Karpas-422 (cell line): Measurements from ENCODE around the gene FRMD6. TPM values are rescaled to one million over a fixed set of nuclear protein-coding genes. Genes with fewer than 3 reads are reported as not detected.

Experiments used
- DNase-seq: peaks from one replicate; pipeline ENCODE4 v3.0.0-alpha.2; 2015
- H2AFZ ChIP-seq: fragments of 200-600 bp; sonication (generic); 2 replicates; pipeline ENCODE4 v1.6.1; 2014; ENCODE audit warnings: antibody characterized with exemption, low read length, mixed read lengths
- H3K27ac ChIP-seq: fragments of 200-600 bp; sonication (generic); 2 replicates; pipeline ENCODE4 v1.5.1; 2014; ENCODE audit warnings: mild to moderate bottlenecking, low read length, moderate library complexity
- H3K27me3 ChIP-seq: fragments of 200-600 bp; sonication (generic); 2 replicates; pipeline ENCODE4 v1.6.1; 2014; ENCODE audit warnings: low read length, mixed read lengths
- H3K36me3 ChIP-seq: fragments of 200-600 bp; sonication (generic); 2 replicates; pipeline ENCODE4 v1.6.1; 2014; ENCODE audit warnings: low read length, mixed read lengths; ENCODE audit not compliant: insufficient read depth
- H3K4me1 ChIP-seq: fragments of 200-600 bp; sonication (generic); 2 replicates; pipeline ENCODE4 v1.6.1; 2014; ENCODE audit warnings: mild to moderate bottlenecking, low read length, mixed read lengths
- H3K4me2 ChIP-seq: fragments of 200-600 bp; sonication (generic); 2 replicates; pipeline ENCODE4 v1.6.1; 2014; ENCODE audit warnings: low read length, low read depth, mild to moderate bottlenecking; ENCODE audit not compliant: poor library complexity, severe bottlenecking
- H3K4me3 ChIP-seq: fragments of 200-600 bp; sonication (generic); 2 replicates; pipeline ENCODE4 v1.5.1; 2014; ENCODE audit warnings: mild to moderate bottlenecking, antibody characterized with exemption, low read length, mixed read lengths
- H3K79me2 ChIP-seq: fragments of 200-600 bp; sonication (generic); 2 replicates; pipeline ENCODE4 v1.6.1; 2014; ENCODE audit warnings: mild to moderate bottlenecking, low read length, mixed read lengths
- H3K9ac ChIP-seq: fragments of 200-600 bp; sonication (generic); 2 replicates; pipeline ENCODE4 v1.6.0; 2014; ENCODE audit warnings: low read length
- H3K9me2 ChIP-seq: fragments of 200-600 bp; sonication (generic), shearing (Covaris generic); replicated peaks from 2 replicates; pipeline ENCODE4 v1.6.0; 2014; ENCODE audit warnings: mild to moderate bottlenecking, low read length, moderate library complexity; ENCODE audit not compliant: insufficient read depth
- H3K9me3 ChIP-seq: fragments of 300-700, 200-600 bp; sonication (generic); 2 replicates; pipeline ENCODE4 v1.6.1; 2014; ENCODE audit warnings: low read length, mixed read lengths
- H4K20me1 ChIP-seq: fragments of 200-600 bp; sonication (generic); 2 replicates; pipeline ENCODE4 v1.6.1; 2014; ENCODE audit warnings: mild to moderate bottlenecking, antibody characterized with exemption, low read length, low read depth; ENCODE audit not compliant: insufficient read depth
- total RNA-seq: library from RNA; depleted of rRNA; stranded (reverse); fragments of >200 nt; shearing (Covaris generic); gene quantifications from 2 replicates; pipeline ENCODE4 v1.2.3, GENCODE V29; 2014; ENCODE audit warnings: low replicate concordance

Gene FRMD6
- total RNA-seq, 1 experiment from 2014 or later, result 0.37 TPM

DNA sequence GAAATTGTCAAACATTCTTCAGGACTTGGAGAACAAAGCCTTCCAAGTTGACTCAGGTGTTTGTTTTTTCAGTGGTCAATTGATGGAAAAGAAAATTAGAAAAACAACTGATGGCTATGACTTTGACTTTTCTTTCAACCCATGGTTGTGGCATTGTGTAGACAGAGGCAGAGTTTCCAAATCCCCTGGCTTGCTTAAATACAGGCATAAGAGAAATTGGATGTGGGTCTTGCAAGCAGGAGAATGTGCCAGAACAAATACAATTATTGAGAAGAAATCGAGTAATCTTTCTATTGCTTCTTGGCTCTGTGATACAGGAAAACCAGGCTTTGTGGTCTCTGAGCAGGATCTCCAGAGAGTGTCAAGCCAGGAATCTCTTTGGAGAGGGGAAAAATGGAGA lies 40.9 kb upstream of the FRMD6 start:
- DNase-seq, result no peak
- no peaks in the 10 kb centered on the region for H3K27me3 ChIP-seq

DNA sequence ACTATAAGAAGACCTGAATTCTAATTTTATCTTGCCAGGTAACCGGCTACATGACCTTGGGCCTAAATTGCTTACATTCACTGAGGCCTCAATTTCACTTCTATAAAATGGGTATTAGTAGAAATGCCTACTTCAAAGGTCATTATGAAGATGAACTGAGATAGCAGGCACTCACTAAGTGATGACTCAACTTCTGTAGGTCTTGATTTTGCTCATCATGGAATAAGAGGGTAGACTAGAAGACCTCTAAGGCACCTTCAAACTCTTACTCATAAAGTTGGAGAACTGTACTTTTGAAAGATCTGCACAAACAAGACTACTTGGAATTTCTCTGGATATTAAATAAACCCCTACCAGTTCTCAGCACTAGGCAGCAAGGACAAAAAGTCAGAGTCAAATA lies 39.3 kb upstream of the FRMD6 start:
- 0 out of 2 replicates have a peak, but pooled peaks cover 3% of the 10 kb centered on the region for H3K27me3 ChIP-seq
- H3K9me3 ChIP-seq, result no peaks in the 10 kb centered on the region
- H3K4me3 ChIP-seq, result no peak overlapping the region
- no peak for DNase-seq
- no peaks in the 10 kb centered on the region for H3K79me2 ChIP-seq
- H2AFZ ChIP-seq, result no peak overlapping the region
- no peak overlapping the region for H3K9ac ChIP-seq
- no peaks in the 10 kb centered on the region for H3K9me2 ChIP-seq
- H3K4me1 ChIP-seq, result no peaks in the 10 kb centered on the region
- H3K36me3 ChIP-seq, result no peaks in the 10 kb centered on the region
- no peaks in the 10 kb centered on the region for H4K20me1 ChIP-seq
- H3K27ac ChIP-seq, result no peak overlapping the region
- H3K4me2 ChIP-seq, result no peak overlapping the region

More for the DNA sequence above, 40.9 kb upstream of the FRMD6 start:
- Histone ChIP-seq H3K36me3 (no peaks in the 10 kb centered on the region), H3K4me3 (no peak overlapping the region), H3K27ac (no peak overlapping the region), H2AFZ (no peak overlapping the region), H3K9ac (no peak overlapping the region), H3K9me3 (no peaks in the 10 kb centered on the region), H4K20me1 (no peaks in the 10 kb centered on the region), H3K4me1 (no peaks in the 10 kb centered on the region), H3K4me2 (no peak overlapping the region), H3K79me2 (no peaks in the 10 kb centered on the region), H3K9me2 (no peaks in the 10 kb centered on the region)

DNA sequence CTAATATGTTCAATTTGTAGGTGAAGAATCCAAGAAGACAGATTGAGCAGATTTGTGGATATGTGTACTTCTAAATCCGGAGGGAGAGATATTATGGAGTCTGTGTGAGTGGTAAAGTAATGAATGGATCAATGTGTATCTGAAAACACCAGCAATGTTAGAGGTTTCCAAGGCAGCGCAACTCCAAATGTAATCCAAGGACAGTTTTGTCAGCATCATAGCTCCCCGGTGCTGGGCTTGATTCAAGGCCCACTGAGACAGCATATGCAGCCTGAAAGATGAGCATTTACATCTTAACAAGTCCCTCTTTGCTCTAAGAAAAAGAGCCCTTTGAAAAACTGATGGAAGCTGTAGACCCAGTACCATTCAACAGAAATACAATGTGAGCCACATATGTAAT lies 38.3 kb upstream of the FRMD6 start:
- no peak for DNase-seq
- Histone ChIP-seq H3K36me3 (no peaks in the 10 kb centered on the region), H3K4me3 (no peak overlapping the region), H3K79me2 (no peaks in the 10 kb centered on the region), H2AFZ (no peak overlapping the region), H3K9ac (no peak overlapping the region), H3K9me2 (no peaks in the 10 kb centered on the region), H4K20me1 (no peaks in the 10 kb centered on the region), H3K4me1 (no peaks in the 10 kb centered on the region), H3K4me2 (no peak overlapping the region), H3K27me3 (0 out of 2 replicates have a peak, but pooled peaks cover 3% of the 10 kb centered on the region), H3K9me3 (no peaks in the 10 kb centered on the region), H3K27ac (no peak overlapping the region)

DNA sequence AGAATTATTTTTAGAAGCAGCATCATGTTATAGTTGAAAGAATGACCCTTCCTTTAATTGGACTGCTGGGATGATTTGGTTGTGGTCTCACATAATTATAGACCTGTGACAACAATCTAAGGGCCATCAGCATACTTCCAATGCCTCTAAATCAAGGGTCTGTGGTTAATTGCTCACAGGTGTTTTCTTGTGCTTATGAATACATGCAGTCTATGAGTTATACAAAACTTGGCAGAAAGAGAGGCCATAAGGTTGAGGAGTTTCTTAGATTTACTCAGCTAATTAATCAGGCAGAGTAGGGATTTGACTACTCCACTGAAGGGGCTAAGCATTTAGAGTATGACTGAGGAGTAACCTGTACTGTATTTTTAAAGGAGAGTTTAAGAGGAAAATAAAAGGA lies 37.0 kb upstream of the FRMD6 start:
- no peaks in the 10 kb centered on the region for H3K79me2 ChIP-seq
- H3K4me2 ChIP-seq, result no peak overlapping the region
- 0 out of 2 replicates have a peak, but pooled peaks cover 3% of the 10 kb centered on the region for H3K27me3 ChIP-seq
- H4K20me1 ChIP-seq, result no peaks in the 10 kb centered on the region
- H3K9ac ChIP-seq, result no peak overlapping the region
- H2AFZ ChIP-seq, result no peak overlapping the region
- no peaks in the 10 kb centered on the region for H3K9me3 ChIP-seq
- H3K4me3 ChIP-seq, result no peak overlapping the region
- H3K27ac ChIP-seq, result no peak overlapping the region
- DNase-seq, result no peak
- H3K4me1 ChIP-seq, result no peaks in the 10 kb centered on the region
- H3K36me3 ChIP-seq, result no peaks in the 10 kb centered on the region
- H3K9me2 ChIP-seq, result no peaks in the 10 kb centered on the region

DNA sequence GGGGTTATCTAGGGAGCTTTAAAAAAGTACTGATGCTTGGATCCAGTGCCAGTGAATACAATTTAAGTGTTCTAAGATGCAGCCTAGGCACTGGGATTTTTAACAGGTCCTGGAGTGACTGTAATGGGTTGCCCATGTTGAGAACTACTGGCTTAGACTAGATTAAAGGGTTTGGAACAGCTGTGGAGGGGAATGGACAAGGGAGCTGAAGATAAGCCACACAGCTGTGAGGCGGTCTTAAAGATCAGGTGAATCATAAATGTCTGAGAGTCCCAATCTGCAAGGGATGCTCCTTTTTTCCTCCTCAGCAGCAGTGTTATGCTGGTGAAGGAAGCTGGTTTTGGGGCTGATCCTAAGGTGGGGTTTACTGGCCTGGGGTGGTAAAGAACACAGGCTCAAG lies 35.5 kb upstream of the FRMD6 start:
- H3K4me3 ChIP-seq, result no peak overlapping the region
- DNase-seq, result no peak
- no peaks in the 10 kb centered on the region for H3K79me2 ChIP-seq
- no peaks in the 10 kb centered on the region for H3K9me3 ChIP-seq
- no peak overlapping the region for H3K27ac ChIP-seq
- H3K27me3 ChIP-seq, result peaks cover 3% of the 10 kb centered on the region; the same call in 1 of the 2 replicates
- H3K4me1 ChIP-seq, result no peaks in the 10 kb centered on the region
- H3K9me2 ChIP-seq, result no peaks in the 10 kb centered on the region
- no peaks in the 10 kb centered on the region for H3K36me3 ChIP-seq
- H3K9ac ChIP-seq, result no peak overlapping the region
- H4K20me1 ChIP-seq, result no peaks in the 10 kb centered on the region
- H3K4me2 ChIP-seq, result no peak overlapping the region
- no peak overlapping the region for H2AFZ ChIP-seq

DNA sequence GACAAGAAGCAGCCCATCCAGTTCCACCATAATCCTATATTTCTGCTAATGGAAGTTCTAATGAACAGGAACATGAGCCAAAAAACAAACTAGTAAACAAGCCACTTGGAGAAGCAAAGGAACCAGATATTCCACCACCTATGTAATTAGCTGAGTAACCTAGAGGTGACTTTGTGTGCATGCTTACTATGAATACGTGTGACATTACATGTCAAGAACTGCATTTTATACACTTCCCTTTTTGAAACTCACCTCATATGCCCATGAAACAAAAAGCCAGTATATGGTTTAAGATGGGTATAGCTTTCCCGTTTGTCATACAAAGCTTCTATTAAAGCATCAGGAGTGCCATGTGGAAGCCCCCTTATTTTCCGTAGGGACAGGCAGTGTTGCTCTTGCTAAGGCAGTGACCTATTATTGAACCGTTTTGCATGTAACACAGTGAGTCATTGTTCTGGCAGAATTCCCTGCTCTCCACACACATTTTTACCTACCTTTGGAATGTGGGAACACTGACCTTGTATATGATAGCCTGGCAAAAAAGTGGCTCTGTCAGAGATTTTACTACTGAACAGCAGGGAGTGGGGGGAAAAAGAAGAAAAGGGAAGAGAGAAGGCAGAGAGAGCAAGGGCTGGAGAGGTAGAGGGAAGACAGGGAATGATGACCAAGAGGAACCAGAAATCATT lies 34.8 kb upstream of the FRMD6 start:
- Histone ChIP-seq H2AFZ (no peak overlapping the region), H4K20me1 (no peaks in the 10 kb centered on the region), H3K4me2 (no peak overlapping the region), H3K79me2 (no peaks in the 10 kb centered on the region), H3K27ac (no peak overlapping the region), H3K4me3 (no peak overlapping the region), H3K4me1 (peaks cover 4% of the 10 kb centered on the region), H3K27me3 (peaks cover 3% of the 10 kb centered on the region; the same call in 1 of the 2 replicates), H3K9ac (no peak overlapping the region), H3K9me2 (no peaks in the 10 kb centered on the region), H3K9me3 (no peaks in the 10 kb centered on the region), H3K36me3 (no peaks in the 10 kb centered on the region)
- no peak for DNase-seq

DNA sequence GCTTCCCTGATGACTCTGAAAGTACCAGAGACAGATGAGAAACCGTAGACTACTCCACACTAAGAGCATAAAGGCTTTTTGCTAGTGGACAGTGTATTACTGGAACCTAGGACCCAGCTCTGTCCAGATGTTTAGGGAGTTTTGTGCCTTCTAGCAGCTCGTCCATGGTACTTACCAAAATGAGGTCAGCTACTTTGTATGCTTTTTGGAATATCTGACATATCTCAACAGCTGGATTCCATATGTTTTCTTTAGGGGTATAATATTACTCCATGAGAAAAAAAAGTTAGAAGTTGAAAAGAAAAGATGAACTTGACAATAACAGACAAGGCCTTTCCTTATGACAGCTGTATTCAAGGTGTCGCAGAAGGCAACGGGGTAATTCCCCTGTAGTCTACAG lies 32.1 kb upstream of the FRMD6 start:
- Histone ChIP-seq H3K9ac (no peak overlapping the region), H3K4me2 (no peak overlapping the region), H3K79me2 (no peaks in the 10 kb centered on the region), H3K9me2 (no peaks in the 10 kb centered on the region), H4K20me1 (no peaks in the 10 kb centered on the region), H2AFZ (no peak overlapping the region), H3K9me3 (no peaks in the 10 kb centered on the region), H3K36me3 (no peaks in the 10 kb centered on the region), H3K4me1 (peaks cover 10% of the 10 kb centered on the region), H3K27me3 (peaks cover 6% of the 10 kb centered on the region; the same call in 1 of the 2 replicates), H3K27ac (no peak overlapping the region), H3K4me3 (no peak overlapping the region)
- DNase-seq, result no peak

GRCh38 chr14:51620056-51620455 lies 31.7 kb upstream of the FRMD6 start:
- Histone ChIP-seq H3K4me2 (no peak overlapping the region), H3K4me3 (no peak overlapping the region), H3K36me3 (no peaks in the 10 kb centered on the region), H4K20me1 (no peaks in the 10 kb centered on the region), H3K27ac (no peak overlapping the region), H3K79me2 (no peaks in the 10 kb centered on the region), H3K9ac (no peak overlapping the region), H3K4me1 (peaks cover 10% of the 10 kb centered on the region), H3K9me2 (no peaks in the 10 kb centered on the region), H2AFZ (no peak overlapping the region), H3K9me3 (no peaks in the 10 kb centered on the region), H3K27me3 (peaks cover 6% of the 10 kb centered on the region; the same call in 1 of the 2 replicates)
- DNase-seq, result no peak
